GM06990 (cell line): Measurements from ENCODE around the gene APBA2.

ENCODE experiments used
- DNase-seq: peaks from one replicate; pipeline ENCODE4 v3.0.0-alpha.2; 2011; ENCODE audit not compliant: insufficient read length; ENCODE audit errors: extremely low read depth
- H3K27me3 ChIP-seq: replicated peaks from 2 replicates; pipeline ENCODE4 v1.6.0; 2011; ENCODE audit warnings: low read length; ENCODE audit not compliant: control insufficient read depth, insufficient read depth
- H3K36me3 ChIP-seq: 2 replicates; pipeline ENCODE4 v1.5.1; 2011; ENCODE audit warnings: low read length; ENCODE audit not compliant: control insufficient read depth, insufficient read depth
- H3K4me3 ChIP-seq: replicated peaks from 2 replicates; pipeline ENCODE4 v1.5.1; 2011; ENCODE audit warnings: low read depth, mild to moderate bottlenecking, control low read depth, low read length
- TF ChIP-seq, protein P1 (sequence below): IDR thresholded peaks from 2 replicates; pipeline ENCODE4 v1.5.1; 2011; ENCODE audit warnings: low read length, control low read depth, mild to moderate bottlenecking, inconsistent platforms; ENCODE audit not compliant: insufficient read depth, poor library complexity, severe bottlenecking

Gene APBA2

DNA sequence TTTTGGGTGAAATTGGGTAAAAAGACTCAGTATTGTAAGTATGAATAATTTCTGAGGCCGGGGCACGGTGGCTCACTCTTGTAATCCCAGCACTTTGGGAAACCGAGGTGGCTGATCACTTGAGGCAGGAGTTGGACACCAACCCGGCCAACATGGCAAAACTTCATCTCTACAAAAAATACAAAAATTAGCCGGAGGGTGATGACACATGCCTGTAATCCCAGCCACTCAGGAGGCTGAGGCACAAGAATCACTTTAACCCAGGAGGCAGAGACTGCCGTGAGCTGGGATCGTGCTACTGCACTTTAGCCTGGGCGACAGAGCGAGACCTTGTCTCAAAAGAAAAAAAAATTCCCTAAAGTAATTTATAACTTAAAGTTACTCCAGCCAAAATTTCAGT, 162.2 kb downstream of the APBA2 start:
- H3K36me3 ChIP-seq, result no peaks in the 10 kb centered on the region
- DNase-seq, result no peak
- no peaks in the 10 kb centered on the region for H3K27me3 ChIP-seq
- TF ChIP-seq, protein P1, sequence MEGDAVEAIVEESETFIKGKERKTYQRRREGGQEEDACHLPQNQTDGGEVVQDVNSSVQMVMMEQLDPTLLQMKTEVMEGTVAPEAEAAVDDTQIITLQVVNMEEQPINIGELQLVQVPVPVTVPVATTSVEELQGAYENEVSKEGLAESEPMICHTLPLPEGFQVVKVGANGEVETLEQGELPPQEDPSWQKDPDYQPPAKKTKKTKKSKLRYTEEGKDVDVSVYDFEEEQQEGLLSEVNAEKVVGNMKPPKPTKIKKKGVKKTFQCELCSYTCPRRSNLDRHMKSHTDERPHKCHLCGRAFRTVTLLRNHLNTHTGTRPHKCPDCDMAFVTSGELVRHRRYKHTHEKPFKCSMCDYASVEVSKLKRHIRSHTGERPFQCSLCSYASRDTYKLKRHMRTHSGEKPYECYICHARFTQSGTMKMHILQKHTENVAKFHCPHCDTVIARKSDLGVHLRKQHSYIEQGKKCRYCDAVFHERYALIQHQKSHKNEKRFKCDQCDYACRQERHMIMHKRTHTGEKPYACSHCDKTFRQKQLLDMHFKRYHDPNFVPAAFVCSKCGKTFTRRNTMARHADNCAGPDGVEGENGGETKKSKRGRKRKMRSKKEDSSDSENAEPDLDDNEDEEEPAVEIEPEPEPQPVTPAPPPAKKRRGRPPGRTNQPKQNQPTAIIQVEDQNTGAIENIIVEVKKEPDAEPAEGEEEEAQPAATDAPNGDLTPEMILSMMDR, result no peak
- H3K4me3 ChIP-seq, result no peak overlapping the region

DNA sequence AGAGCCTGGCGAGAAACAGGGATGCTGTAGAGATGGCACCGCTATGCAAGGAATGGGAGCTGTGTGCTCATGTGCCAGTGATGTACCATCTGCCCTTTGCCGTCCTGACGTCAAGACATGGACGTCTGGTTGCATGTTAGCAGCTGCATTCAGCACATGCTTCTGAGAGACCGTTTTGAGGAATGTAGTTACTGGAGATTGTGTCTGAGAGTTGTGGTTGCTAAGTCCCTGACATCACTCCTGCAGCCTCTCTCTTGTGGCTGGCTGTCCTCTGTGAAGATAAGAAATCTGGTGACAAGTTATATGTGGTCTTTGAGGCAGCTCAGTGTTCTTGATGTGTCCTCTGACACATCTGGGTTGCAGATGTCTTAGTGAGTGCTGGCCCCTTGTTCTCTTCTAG, 165.1 kb downstream of the APBA2 start:
- Histone ChIP-seq H3K4me3 (no peak overlapping the region), H3K27me3 (no peaks in the 10 kb centered on the region), H3K36me3 (no peaks in the 10 kb centered on the region)
- no peak for DNase-seq
- TF ChIP-seq, protein P1, result no peak

DNA sequence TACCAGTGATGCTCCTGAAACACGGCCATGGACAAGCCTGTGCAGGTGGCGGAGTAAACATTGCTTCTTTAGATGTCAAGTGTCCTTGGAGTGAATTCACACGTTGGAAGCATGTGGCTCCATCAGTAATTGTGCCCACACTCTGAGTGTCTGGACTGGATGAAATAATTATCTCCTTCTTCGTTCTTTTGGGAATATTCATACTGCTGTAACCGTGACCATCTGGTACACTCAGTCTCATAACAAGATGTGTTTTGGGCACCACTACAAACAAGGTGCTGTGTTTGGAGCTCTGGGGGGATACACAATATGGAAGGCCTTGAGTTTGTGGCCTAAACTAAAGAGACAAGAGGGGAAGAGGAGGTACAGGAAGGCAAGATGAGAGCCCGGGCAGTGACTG, 165.6 kb downstream of the APBA2 start:
- DNase-seq, result no peak
- TF ChIP-seq, protein P1, result no peak

DNA sequence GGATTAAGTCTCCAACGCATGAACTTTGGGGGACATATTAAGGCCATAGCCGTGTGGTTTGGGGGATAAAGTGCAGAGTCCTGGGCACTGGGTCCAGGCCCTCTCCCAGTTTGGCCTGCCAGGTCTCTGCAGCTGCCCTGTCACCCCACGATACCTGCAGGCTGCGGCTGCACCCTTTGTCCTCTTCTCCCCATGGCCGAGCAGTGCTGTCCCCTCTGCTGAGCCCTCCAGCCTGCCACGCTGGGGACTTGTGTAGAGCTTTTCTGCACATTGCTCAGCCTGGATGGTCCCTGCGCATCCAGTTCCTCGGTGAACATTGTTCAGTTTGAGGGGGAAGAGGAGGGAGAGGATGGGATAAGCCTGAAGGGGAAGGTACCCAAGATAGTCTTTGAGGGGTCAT, 167.2 kb downstream of the APBA2 start:
- TF ChIP-seq, protein P1, result no peak
- no peak overlapping the region for H3K4me3 ChIP-seq
- no peaks in the 10 kb centered on the region for H3K36me3 ChIP-seq
- no peaks in the 10 kb centered on the region; the same call in 1 of the 2 replicates for H3K27me3 ChIP-seq
- no peak for DNase-seq

More for the DNA sequence above, 165.6 kb downstream of the APBA2 start:
- H3K4me3 ChIP-seq, result no peak overlapping the region
- no peaks in the 10 kb centered on the region; the same call in 1 of the 2 replicates for H3K27me3 ChIP-seq
- no peaks in the 10 kb centered on the region for H3K36me3 ChIP-seq

DNA sequence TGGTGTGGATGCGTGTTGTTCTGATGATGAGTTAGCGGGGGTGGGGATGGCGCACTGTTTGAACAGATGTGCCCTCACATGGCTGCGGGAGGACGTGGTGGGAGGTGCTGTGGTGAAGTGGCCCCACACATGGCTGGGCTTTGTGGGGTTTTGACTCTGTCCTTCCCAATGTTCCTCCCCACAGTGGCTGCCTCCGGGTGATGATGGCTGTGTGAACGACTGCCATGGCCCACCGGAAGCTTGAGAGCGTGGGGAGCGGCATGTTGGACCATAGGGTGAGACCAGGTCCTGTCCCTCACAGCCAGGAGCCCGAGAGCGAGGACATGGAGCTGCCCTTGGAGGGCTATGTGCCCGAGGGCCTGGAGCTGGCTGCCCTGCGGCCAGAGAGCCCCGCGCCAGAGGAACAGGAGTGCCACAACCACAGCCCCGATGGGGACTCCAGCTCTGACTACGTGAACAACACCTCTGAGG, 167.9 kb downstream of the APBA2 start:
- no peak for DNase-seq
- H3K4me3 ChIP-seq, result no peak overlapping the region
- TF ChIP-seq, protein P1, result no peak
- H3K27me3 ChIP-seq, result no peaks in the 10 kb centered on the region; the same call in 1 of the 2 replicates
- no peaks in the 10 kb centered on the region for H3K36me3 ChIP-seq
